ENCODE measurements around the gene LYPD5.
"Not testable (repeated sequence)": the region's sequence is repeated elsewhere in the genome, so short reads cannot be mapped to it uniquely, and the experiment has no call there.

LYPD5 gene, protein sequence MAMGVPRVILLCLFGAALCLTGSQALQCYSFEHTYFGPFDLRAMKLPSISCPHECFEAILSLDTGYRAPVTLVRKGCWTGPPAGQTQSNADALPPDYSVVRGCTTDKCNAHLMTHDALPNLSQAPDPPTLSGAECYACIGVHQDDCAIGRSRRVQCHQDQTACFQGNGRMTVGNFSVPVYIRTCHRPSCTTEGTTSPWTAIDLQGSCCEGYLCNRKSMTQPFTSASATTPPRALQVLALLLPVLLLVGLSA

DNA sequence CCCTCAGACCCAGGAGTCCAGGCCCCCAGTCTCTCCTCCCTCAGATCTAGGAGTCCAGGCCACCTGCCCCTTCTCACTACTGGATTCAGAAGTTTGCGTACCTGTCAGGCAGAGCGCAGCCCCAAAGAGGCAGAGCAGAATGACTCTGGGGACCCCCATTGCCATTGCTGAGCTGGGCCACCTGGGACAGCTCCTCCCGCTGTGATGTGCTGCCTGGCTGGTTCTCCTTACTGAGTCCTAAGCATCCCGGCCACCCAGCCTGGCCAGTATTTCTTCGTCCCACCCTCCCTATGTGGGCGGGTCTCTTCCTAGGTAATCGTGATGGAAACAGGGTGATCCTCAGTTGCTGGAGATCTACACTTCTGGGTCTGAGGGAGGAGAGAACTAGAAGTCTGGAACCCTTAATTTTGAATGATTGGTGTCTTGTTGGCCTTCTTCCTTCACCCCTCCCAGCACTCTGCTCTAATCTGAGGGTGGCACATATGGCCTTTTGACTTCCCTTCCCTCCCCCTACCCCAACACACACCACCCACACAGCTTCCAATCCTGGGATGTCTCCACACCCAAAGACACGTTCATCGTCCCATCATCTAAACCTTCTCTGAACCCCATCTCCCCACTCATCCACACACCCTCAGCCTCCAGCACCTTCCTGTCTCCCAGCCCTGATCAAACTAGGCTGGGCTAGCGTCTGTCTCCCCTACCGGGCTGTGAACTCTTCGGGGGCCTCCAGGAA lies at the start of gene LYPD5:
Gene LYPD5 (minus strand): TSS at position 232 of the 736 bp plus-strand sequence. CDS start 67 bp downstream, at position 165.
- no peak for DNase-seq

DNA sequence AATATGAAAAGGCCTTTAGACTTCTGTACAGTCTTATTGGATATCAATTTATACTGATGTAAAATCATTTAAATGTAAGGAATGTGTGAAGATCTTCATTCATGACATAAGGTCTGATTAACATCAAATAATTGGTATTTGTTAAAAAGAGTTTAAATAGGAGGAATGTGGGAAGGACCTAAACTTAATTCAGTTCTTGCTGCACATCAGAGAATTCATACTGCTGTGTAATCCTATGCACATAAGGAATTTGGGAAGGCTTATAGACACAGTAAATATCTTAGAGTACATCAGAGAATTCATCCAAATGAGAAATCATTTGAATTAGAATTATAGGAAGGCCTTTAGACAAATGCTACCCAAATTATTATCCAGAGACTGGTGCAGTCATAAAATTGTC lies 46.6 kb upstream of the LYPD5 start:
- no peak for DNase-seq

DNA sequence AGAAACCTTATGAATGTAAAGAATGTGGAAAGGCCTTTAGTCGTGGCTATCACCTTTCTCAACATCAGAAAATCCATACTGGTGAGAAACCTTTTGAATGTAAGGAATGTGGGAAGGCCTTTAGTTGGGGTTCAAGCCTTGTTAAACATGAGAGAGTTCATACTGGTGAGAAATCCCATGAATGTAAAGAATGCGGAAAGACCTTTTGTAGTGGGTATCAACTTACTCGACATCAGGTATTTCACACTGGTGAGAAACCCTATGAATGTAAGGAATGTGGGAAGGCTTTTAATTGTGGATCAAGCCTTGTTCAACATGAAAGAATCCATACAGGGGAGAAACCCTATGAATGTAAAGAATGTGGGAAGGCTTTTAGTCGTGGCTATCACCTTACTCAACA lies 45.6 kb upstream of the LYPD5 start:
- no peak for DNase-seq

GRCh38 chr19:43847246-43847645 lies 45.0 kb upstream of the LYPD5 start:
- DNase-seq = no peak

GRCh38 chr19:43842007-43842406 lies 39.8 kb upstream of the LYPD5 start:
- DNase-seq = no peak

GRCh38 chr19:43839139-43839538 lies 36.9 kb upstream of the LYPD5 start:
- DNase-seq = no peak

DNA sequence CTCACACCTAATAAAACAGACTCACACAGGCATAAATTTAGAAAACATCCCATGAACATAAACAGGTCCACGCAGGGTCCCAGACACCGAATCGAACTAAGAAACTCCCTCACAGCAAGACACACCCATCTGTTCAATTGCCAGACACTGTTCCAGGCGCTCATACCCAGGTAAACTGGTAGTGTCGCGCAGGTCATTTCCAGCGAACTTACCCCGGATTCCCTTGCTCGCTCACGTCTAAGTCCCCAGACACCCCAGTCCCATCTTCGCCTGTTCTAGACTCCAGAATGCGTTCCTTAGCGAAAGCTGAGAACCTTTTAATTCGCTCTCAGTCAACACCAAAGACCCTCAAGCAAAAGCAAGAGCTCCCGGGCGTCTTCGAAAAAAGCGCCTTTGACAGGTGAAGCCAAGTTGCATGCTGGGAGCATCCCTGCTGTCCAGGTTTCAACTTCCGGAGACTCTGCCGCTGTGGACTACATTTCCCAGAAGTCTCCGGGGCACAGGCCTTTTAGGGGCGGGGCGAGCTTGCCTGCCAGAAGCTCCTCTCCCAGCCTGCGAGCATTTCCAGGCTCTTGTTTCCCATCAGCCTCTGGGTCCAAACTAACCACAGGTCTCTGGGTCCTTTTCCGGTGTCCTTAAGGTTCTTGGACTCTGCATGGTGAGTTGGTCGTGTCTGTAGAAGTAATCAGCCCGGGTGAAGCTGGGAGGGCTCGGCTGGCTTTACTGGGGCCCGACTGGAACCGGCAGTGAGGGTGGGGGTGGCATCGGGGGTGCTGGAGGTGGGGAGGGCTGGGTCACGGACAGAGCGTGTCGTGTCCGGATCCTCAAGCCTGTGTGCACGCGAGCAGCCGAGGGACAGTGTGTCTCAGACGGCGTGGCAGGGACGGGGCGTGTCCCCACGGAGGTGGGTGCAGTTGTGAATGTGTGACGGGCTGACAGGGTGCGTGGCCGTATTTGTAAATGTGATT lies 24.8 kb upstream of the LYPD5 start, which contains the start of gene ZNF283:
Gene ZNF283 (plus strand): TSS at position 535 of the 968 bp plus-strand sequence. CDS start 6,184 bp downstream, outside the sequence.
- DNase-seq = no peak

DNA sequence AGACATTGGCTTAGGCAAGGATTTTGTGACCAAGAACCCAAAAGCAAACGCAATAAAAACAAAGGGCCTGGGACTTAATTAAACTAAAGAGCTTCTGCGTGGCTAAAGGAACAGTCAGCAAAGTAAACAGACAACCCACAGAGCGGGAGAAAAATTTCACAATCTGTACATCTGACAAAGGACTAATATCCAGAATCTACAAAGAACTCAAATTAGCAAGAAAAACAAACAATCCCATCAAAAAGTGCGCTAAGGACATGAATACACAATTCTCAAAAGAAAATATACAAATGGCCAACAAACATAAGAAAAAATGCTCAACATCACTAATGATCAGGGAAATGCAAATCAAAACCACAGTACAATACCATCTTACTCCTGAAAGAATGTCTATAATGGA lies 22.3 kb upstream of the LYPD5 start:
- DNase-seq = not testable (repeated sequence)

- not testable (repeated sequence) for DNase-seq
These were observed 21.6 kb upstream of the LYPD5 start for GRCh38 chr19:43823856-43824255.

DNA sequence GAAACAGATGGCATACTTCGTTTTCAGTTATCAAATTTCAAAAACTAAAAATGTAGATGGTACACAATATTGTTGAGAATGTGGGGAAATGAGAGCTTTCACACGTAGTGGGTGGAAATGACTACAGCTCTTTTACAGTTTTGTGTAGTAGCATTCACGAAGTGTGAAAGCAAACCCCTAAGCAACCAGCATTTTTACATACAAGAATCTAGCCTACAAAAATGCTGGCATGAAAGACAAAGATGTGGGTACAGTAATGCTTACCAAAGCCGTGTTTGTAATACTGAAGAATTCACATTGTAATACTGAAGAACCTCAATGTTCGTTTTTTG lies 18.6 kb upstream of the LYPD5 start:
- no peak for DNase-seq

DNA sequence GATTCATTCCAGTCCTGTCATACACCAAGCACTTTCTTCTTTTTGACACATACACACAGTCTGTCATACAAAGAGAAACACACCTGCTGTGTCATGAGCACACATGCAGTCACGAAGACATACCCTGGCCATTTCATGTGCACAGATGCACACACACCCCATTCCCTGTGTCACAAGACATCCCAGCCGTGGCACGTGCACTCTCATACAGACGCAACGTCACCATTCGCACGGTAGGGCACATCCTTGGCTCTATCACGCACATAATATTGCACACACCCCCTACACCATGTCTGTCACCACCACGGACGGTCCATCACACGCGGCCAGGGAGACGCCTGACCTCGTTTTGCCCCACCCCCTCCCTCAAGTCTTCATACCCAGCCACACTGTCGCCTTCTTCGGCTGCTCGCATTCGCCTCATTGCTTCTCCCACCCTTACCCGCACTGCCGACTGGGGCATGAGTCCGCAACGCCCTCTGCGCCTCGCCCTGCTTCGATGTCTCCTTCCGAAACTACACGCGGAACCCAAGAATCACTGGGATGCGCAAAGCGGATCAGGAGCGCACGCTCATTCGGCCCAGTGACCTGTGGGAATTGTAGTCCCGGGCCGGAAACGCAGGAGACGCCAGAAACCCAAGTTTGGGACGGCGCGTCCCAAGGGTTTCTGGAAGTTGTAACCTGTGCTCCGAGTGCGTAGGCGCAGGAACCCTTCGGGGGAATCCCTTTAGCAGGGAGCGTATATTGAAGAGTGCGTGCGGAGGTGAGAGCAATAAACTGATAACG lies 18.0 kb upstream of the LYPD5 start:
- no peak for DNase-seq

- no peak for DNase-seq
These were observed 16.3 kb upstream of the LYPD5 start for GRCh38 chr19:43818500-43818899.

DNA sequence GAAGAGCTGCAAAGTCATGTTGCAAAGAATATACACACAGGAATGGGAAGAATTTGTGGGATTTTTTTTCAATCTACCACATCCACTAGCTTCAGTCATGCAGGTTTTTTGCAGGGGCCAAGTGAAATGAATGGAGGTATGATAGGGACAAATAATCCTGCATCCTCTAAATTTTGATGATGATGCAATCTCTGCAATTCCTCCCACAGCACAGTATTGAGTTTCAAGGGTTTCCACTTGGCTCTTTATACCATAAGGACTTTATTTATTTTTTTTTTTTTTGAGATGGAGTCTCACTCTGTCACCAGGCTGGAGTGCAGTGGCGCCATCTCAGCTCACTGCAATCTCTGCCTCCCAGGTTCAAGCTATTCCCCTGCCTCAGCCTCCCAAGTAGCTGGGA lies 15.2 kb upstream of the LYPD5 start:
- not testable (repeated sequence) for DNase-seq

- DNase-seq = no peak
These were observed 12.6 kb upstream of the LYPD5 start for GRCh38 chr19:43814663-43815352.

GRCh38 chr19:43812688-43813087 lies 10.4 kb upstream of the LYPD5 start:
- DNase-seq = no peak

GRCh38 chr19:43812259-43812658 lies 10.0 kb upstream of the LYPD5 start:
- no peak for DNase-seq

GRCh38 chr19:43811837-43812236 lies 9.6 kb upstream of the LYPD5 start:
- no peak for DNase-seq

- DNase-seq = no peak
These were observed 7.8 kb upstream of the LYPD5 start for GRCh38 chr19:43809762-43810696.

DNA sequence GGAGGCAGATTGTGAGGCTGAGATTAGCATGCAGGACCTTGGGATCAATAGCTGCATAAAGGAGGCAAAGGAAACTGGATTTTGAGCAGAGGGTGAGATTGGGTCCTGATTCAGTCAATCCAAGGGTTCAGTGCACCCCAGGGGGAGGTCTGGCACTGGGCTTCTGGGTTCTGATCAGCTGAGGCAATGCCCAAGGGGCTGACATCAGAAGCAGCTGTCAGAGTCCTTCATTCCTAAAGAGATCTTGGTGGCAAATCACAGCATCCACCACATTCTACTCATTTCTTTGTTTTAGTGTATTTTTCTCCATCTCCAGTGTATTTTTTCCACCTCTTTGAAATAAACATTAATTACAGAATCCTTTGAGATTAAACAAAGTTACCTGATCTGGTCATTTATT lies 5.4 kb upstream of the LYPD5 start:
- no peak for DNase-seq

GRCh38 chr19:43806848-43807247 lies 4.6 kb upstream of the LYPD5 start:
- no peak for DNase-seq

GRCh38 chr19:43806401-43806800 lies 4.2 kb upstream of the LYPD5 start:
- DNase-seq = not testable (repeated sequence)
